Upper lobe of left lung (tissue), 4 donors: ENCODE data around the gene TMEM238.

ENCODE experiments used
- CTCF ChIP-seq, 6 experiments: fragments of 450-650 bp in 4 of 6; fragments of 200-600 bp in 2 of 6; sonication (generic) in 2 of 6; IDR thresholded peaks; one replicate each; pipeline ENCODE4 v1.5.1; 2016 to 2019; ENCODE audit warnings: antibody characterized with exemption in 6 of 6
- EP300 ChIP-seq, 4 donors: sonication (generic); formaldehyde crosslinking; IDR thresholded peaks; one replicate each; pipeline ENCODE4 v1.5.1; 2017; ENCODE audit warnings: antibody characterized with exemption in 4 of 4, control low read depth in 2 of 4
- POLR2A ChIP-seq, 4 donors: fragments of 450-650 bp; IDR thresholded peaks; one replicate each; pipeline ENCODE4 v1.5.1; 2016 to 2017; ENCODE audit warnings: antibody characterized with exemption in 4 of 4, mild to moderate bottlenecking in 2 of 4
- POLR2AphosphoS5 ChIP-seq, 2 donors: sonication (generic); formaldehyde crosslinking; IDR thresholded peaks; one replicate each; pipeline ENCODE4 v1.5.1; 2017; ENCODE audit warnings: antibody characterized with exemption in 2 of 2

- TF ChIP-seq POLR2AphosphoS5 (IDR thresholded peaks at IDR 0.05) (no peak), CTCF (IDR thresholded peaks at IDR 0.05) (no peak), EP300 (IDR thresholded peaks at IDR 0.05) (no peak), POLR2A (IDR thresholded peaks at IDR 0.05) (no peak)
Measured at GRCh38 chr19:55432241-55432959, 48.3 kb upstream of the TMEM238 start.
